Esophagus squamous epithelium (tissue), 4 donors: ENCODE measurements around the gene CCIN.

ENCODE experiments used
- POLR2A ChIP-seq, 4 donors: fragments of 450-650 bp; IDR thresholded peaks; one replicate each; pipeline ENCODE4 v1.6.1; 2017; ENCODE audit warnings: antibody characterized with exemption in 4 of 4, mild to moderate bottlenecking in 4 of 4, moderate library complexity in 3 of 4
- TF ChIP-seq, protein P1 (sequence below), 6 experiments: fragments of 450-650 bp in 4 of 6; fragments of 200-600 bp in 2 of 6; sonication (generic) in 2 of 6; IDR thresholded peaks; one replicate each; pipeline ENCODE4 v1.5.1; 2016 to 2019; ENCODE audit warnings: antibody characterized with exemption in 6 of 6, mild to moderate bottlenecking in 4 of 6, moderate library complexity in 4 of 6

DNA sequence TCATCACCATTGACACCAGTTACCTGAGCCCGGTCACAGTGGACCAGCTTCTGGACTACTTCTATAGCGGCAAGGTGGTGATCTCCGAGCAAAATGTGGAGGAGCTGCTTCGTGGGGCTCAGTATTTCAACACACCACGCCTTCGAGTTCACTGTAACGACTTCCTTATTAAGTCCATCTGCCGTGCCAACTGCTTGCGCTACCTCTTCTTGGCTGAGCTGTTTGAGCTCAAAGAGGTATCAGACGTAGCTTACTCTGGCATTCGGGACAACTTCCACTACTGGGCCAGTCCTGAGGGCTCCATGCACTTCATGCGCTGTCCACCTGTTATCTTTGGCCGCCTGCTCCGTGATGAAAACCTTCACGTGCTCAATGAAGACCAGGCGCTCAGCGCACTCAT lies 520 bp downstream of the CCIN start:
- TF ChIP-seq, protein P1, sequence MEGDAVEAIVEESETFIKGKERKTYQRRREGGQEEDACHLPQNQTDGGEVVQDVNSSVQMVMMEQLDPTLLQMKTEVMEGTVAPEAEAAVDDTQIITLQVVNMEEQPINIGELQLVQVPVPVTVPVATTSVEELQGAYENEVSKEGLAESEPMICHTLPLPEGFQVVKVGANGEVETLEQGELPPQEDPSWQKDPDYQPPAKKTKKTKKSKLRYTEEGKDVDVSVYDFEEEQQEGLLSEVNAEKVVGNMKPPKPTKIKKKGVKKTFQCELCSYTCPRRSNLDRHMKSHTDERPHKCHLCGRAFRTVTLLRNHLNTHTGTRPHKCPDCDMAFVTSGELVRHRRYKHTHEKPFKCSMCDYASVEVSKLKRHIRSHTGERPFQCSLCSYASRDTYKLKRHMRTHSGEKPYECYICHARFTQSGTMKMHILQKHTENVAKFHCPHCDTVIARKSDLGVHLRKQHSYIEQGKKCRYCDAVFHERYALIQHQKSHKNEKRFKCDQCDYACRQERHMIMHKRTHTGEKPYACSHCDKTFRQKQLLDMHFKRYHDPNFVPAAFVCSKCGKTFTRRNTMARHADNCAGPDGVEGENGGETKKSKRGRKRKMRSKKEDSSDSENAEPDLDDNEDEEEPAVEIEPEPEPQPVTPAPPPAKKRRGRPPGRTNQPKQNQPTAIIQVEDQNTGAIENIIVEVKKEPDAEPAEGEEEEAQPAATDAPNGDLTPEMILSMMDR (IDR thresholded peaks at IDR 0.05): no peak
- TF ChIP-seq POLR2A (IDR thresholded peaks at IDR 0.05): no peak
